Measurements from ENCODE around the gene DLX4. TPM values are rescaled to one million over a fixed set of nuclear protein-coding genes. Genes with fewer than 3 reads are reported as not detected.
A peak's percentile ranks its signal among the peaks of the same experiment; 100 is the strongest.

DLX4 gene
- total and polyA plus RNA-seq, 4 experiments from 2014 or later: 0.22 to 1.2 (median 0.52) TPM

DNA sequence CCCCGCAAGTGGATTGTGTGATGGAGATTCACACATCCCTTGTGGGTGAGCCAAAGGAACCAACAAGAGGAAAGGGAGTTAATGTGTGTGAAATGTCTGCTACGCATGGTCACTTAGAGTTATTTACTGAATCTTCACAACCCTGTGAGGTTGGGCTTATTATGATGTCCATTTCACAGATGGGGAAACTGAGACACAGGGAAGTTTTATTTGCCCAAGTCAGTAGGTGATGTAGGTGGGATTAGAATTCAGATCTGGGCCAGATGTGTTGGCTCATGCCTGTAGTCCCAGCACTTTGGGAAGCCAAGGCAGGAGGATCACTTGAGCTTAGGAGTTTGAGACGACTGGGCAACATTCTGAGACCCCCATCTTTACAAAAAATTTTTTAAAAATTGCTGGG is 11.6 kb upstream of the DLX4 start:
- Histone ChIP-seq H3K4me1 (ENCODE audit: insufficient read depth, low read length) (no peaks in the 10 kb centered on the region), H3K27ac (ENCODE audit: low read depth, low read length) (no peak overlapping the region), H3K9me3 (ENCODE audit: control insufficient read depth in 1 of 2, low read length in 2 of 2) (no peaks in the 10 kb centered on the region), H3K4me3 (ENCODE audit: low read length in 2 of 2) (no peak overlapping the region), H3K27me3 (ENCODE audit: insufficient read depth, low read length) (peaks cover 3% of the 10 kb centered on the region), H3K36me3 (ENCODE audit: insufficient read depth, low read length) (no peaks in the 10 kb centered on the region)
- no peak overlapping the region for H3K4me3 Mint-ChIP-seq
- peaks cover 0 to 1% (median 0%) of the 10 kb centered on the region in 8 donors for H3K9me3 Mint-ChIP-seq
- peaks cover 0 to 3% (median 2%) of the 10 kb centered on the region in 4 donors for H3K4me1 Mint-ChIP-seq
- H3K27ac Mint-ChIP-seq: no peak overlapping the region
- ChIA-PET POLR2A (ENCODE audit: partially characterized antibody) (no interaction called here), CTCF (ENCODE audit: partially characterized antibody) (interaction anchor here (1.1 to 4.1 kb wide), 3 partner anchors 13 to 40 kb away, joined by 4 to 67 read pairs (median 4); no protein-coding TSS in a partner anchor)
- no peaks in the 10 kb centered on the region for H3K36me3 Mint-ChIP-seq
- intact Hi-C loops (cut with micrococcal nuclease): no loop called here
- no peak for DNase-seq
- peaks cover 14 to 43% of the 10 kb centered on the region in 2 donors for H3K27me3 Mint-ChIP-seq

- ChIA-PET POLR2A (ENCODE audit: partially characterized antibody) (no interaction called here), CTCF (ENCODE audit: partially characterized antibody) (interaction anchor here (0.7 kb wide), 1 partner anchor 99 kb away, joined by 3 read pairs; no protein-coding TSS in a partner anchor)
- H3K27me3 Mint-ChIP-seq: peaks cover 19 to 45% of the 10 kb centered on the region in 2 donors
- no peaks in the 10 kb centered on the region for H3K36me3 Mint-ChIP-seq
- no peak overlapping the region for H3K27ac Mint-ChIP-seq
- H3K4me1 ChIP-seq (ENCODE audit: insufficient read depth, low read length): peaks cover 5% of the 10 kb centered on the region
- H3K36me3 ChIP-seq (ENCODE audit: insufficient read depth, low read length): no peaks in the 10 kb centered on the region
- H3K27ac ChIP-seq (ENCODE audit: low read depth, low read length): no peak overlapping the region
- intact Hi-C loops (cut with micrococcal nuclease): no loop called here
- peaks cover 16% of the 10 kb centered on the region for H3K27me3 ChIP-seq (ENCODE audit: insufficient read depth, low read length)
- peaks cover 4 to 13% (median 7%) of the 10 kb centered on the region in 4 donors for H3K4me1 Mint-ChIP-seq
- no peak for DNase-seq
- no peaks in the 10 kb centered on the region for H3K9me3 ChIP-seq (ENCODE audit: control insufficient read depth in 1 of 2, low read length in 2 of 2)
- H3K9me3 Mint-ChIP-seq: peaks cover 0 to 4% (median 0%) of the 10 kb centered on the region in 8 donors
- no peak overlapping the region for H3K4me3 ChIP-seq (ENCODE audit: low read length in 2 of 2)
- no peak overlapping the region for H3K4me3 Mint-ChIP-seq
These were observed 10.3 kb upstream of the DLX4 start for GRCh38 chr17:49958723-49959122.

GRCh38 chr17:49959183-49959935 is 9.6 kb upstream of the DLX4 start:
- peaks cover 8 to 19% (median 12%) of the 10 kb centered on the region in 4 donors for H3K4me1 Mint-ChIP-seq
- H3K27me3 ChIP-seq (ENCODE audit: insufficient read depth, low read length): peaks cover 23% of the 10 kb centered on the region
- H3K27me3 Mint-ChIP-seq: peaks cover 26 to 46% of the 10 kb centered on the region in 2 donors

DNA sequence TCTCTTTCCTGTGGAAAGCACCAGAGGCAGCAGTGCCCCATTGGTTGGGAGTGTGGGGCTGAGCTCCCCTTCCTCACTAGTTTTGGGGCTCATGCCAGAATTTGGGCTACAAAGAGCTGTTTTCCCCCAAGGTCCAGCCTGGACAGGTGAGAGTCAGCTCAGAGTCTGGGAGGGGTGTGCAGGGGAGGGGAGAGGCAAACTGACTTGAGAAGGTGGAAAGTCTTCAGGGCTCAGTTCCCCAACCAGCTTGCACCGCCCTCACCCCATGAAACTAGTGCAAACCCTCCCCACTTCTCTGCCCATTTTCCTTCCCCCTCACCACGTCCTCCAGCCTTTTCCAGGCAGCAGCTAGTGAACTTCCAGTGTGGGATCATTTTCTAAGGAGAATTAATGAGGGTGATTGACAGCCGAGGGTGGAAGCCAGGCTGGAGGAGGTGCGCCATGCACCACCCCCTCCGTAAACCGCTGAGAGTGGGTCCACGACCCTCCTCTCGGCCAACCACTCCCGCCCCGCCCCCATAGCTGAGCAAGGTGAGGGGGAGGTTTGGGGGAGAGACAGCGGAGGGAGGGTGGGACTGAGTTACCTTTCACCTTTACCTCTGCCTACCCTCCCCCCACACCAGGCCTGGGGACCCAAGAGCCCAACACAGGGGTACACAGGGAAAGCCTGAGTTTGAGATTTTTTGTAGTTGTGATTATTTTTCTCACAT is 6.2 kb upstream of the DLX4 start:
- intact Hi-C loops (cut with micrococcal nuclease): no loop called here
- H3K36me3 Mint-ChIP-seq: peaks cover 0 to 5% of the 10 kb centered on the region in 2 donors
- H3K9me3 ChIP-seq (ENCODE audit: control insufficient read depth in 1 of 2, low read length in 2 of 2): no peaks in the 10 kb centered on the region
- DNase-seq: no peak
- H3K36me3 ChIP-seq (ENCODE audit: insufficient read depth, low read length): no peaks in the 10 kb centered on the region
- H3K4me1 ChIP-seq (ENCODE audit: insufficient read depth, low read length): peaks cover 22% of the 10 kb centered on the region
- ChIA-PET CTCF (ENCODE audit: partially characterized antibody) (interaction anchor here (0.9 to 3.6 kb wide), 5 partner anchors 11 to 35 kb away, joined by 3 to 23 read pairs (median 4); no protein-coding TSS in a partner anchor), POLR2A (ENCODE audit: partially characterized antibody) (no interaction called here)
- H3K27ac ChIP-seq (ENCODE audit: low read depth, low read length): no peak overlapping the region
- peaks cover 0 to 9% (median 3%) of the 10 kb centered on the region in 8 donors for H3K9me3 Mint-ChIP-seq
- H3K4me1 Mint-ChIP-seq: peaks cover 15 to 42% (median 31%) of the 10 kb centered on the region in 4 donors
- peaks cover 52 to 59% of the 10 kb centered on the region in 2 donors for H3K27me3 Mint-ChIP-seq
- peaks cover 54% of the 10 kb centered on the region for H3K27me3 ChIP-seq (ENCODE audit: insufficient read depth, low read length)
- H3K4me3 ChIP-seq (ENCODE audit: low read length in 2 of 2): no peak overlapping the region
- H3K27ac Mint-ChIP-seq: peak overlapping the region in 2 of 7 donors; percentile 22 to 78
- no peak overlapping the region for H3K4me3 Mint-ChIP-seq

More at GRCh38 chr17:49959183-49959935, 9.6 kb upstream of the DLX4 start:
- POLR2A ChIA-PET (ENCODE audit: partially characterized antibody): no interaction called here
- H3K4me1 ChIP-seq (ENCODE audit: insufficient read depth, low read length): peaks cover 11% of the 10 kb centered on the region
- Mint-ChIP-seq H3K9me3 (peaks cover 0 to 5% (median 0%) of the 10 kb centered on the region in 8 donors), H3K27ac (no peak overlapping the region), H3K36me3 (no peaks in the 10 kb centered on the region), H3K4me3 (no peak overlapping the region)
- no peak overlapping the region for H3K4me3 ChIP-seq (ENCODE audit: low read length in 2 of 2)
- CTCF ChIA-PET (ENCODE audit: partially characterized antibody): no interaction called here
- H3K36me3 ChIP-seq (ENCODE audit: insufficient read depth, low read length): no peaks in the 10 kb centered on the region
- intact Hi-C loops (cut with micrococcal nuclease): no loop called here
- no peak overlapping the region for H3K27ac ChIP-seq (ENCODE audit: low read depth, low read length)
- DNase-seq: no peak
- no peaks in the 10 kb centered on the region for H3K9me3 ChIP-seq (ENCODE audit: control insufficient read depth in 1 of 2, low read length in 2 of 2)

GRCh38 chr17:49963309-49963625 is 5.7 kb upstream of the DLX4 start:
- H3K4me1 Mint-ChIP-seq: peaks cover 17 to 47% (median 36%) of the 10 kb centered on the region in 4 donors
- no peak overlapping the region for H3K27ac ChIP-seq (ENCODE audit: low read depth, low read length)
- H3K36me3 Mint-ChIP-seq: peaks cover 0 to 5% of the 10 kb centered on the region in 2 donors
- ChIA-PET POLR2A (ENCODE audit: partially characterized antibody) (no interaction called here), CTCF (ENCODE audit: partially characterized antibody) (interaction anchor here (1.5 to 3.6 kb wide), 3 partner anchors 11 to 35 kb away, joined by 3 to 23 read pairs (median 5); no protein-coding TSS in a partner anchor)
- no peaks in the 10 kb centered on the region for H3K36me3 ChIP-seq (ENCODE audit: insufficient read depth, low read length)
- no peak overlapping the region for H3K4me3 ChIP-seq (ENCODE audit: low read length in 2 of 2)
- no peak for DNase-seq
- no peaks in the 10 kb centered on the region for H3K9me3 ChIP-seq (ENCODE audit: control insufficient read depth in 1 of 2, low read length in 2 of 2)
- H3K27ac Mint-ChIP-seq: peak overlapping the region in 3 of 7 donors; percentile 19 to 78 (median 22)
- H3K27me3 Mint-ChIP-seq: peaks cover 52 to 64% of the 10 kb centered on the region in 2 donors
- H3K9me3 Mint-ChIP-seq: peaks cover 0 to 9% (median 3%) of the 10 kb centered on the region in 8 donors
- peaks cover 27% of the 10 kb centered on the region for H3K4me1 ChIP-seq (ENCODE audit: insufficient read depth, low read length)
- peaks cover 54% of the 10 kb centered on the region for H3K27me3 ChIP-seq (ENCODE audit: insufficient read depth, low read length)
- intact Hi-C loops (cut with micrococcal nuclease): no loop called here
- peak overlapping the region in 5 of 8 donors; percentile 21 to 78 (median 36) for H3K4me3 Mint-ChIP-seq

DNA sequence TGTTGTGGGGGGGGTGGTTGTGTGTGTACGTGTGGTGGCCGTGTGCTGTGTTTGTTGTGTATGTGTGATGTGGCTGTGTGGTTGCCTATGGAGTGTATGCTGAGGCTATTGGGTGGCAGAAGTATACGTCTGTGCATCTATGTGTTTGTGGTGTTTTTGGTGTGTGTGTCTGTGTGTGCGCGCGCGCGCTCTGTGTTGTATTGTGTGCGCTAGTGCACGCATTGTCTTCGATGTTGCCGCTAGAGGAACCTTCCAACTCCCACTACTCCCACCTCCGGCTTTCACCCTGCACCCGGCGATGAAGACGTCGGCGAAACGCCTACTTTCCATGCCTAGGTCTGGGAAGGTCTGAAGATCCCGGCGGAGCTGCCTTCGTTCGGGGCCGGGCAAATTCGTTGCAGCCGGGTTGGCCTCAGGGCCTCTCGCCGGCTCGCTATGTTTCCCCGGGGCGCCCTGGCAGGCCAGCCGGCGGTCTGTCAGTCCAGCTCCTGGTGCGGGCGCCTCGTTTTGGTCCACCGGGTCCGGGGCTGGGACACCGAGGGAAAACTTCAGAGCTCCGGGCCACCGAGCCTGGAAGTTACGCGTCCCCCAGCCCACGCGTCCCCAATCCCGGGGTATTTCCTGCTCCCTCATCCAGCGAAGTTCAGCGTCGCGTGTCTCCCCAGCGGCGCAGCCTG is 5.2 kb upstream of the DLX4 start:
- Mint-ChIP-seq H3K9me3 (peaks cover 0 to 9% (median 3%) of the 10 kb centered on the region in 8 donors), H3K4me1 (peaks cover 17 to 47% (median 36%) of the 10 kb centered on the region in 4 donors), H3K27ac (peak overlapping the region in 2 of 7 donors; percentile 46 to 78), H3K27me3 (peaks cover 52 to 64% of the 10 kb centered on the region in 2 donors), H3K4me3 (peak overlapping the region; percentile 26 to 85 (median 69)), H3K36me3 (peaks cover 0 to 5% of the 10 kb centered on the region in 2 donors)
- H3K4me1 ChIP-seq (ENCODE audit: insufficient read depth, low read length): peaks cover 30% of the 10 kb centered on the region
- intact Hi-C loops (cut with micrococcal nuclease): no loop called here
- no peak overlapping the region for H3K4me3 ChIP-seq (ENCODE audit: low read length in 2 of 2)
- H3K36me3 ChIP-seq (ENCODE audit: insufficient read depth, low read length): no peaks in the 10 kb centered on the region
- H3K9me3 ChIP-seq (ENCODE audit: control insufficient read depth in 1 of 2, low read length in 2 of 2): no peaks in the 10 kb centered on the region
- ChIA-PET POLR2A (ENCODE audit: partially characterized antibody) (interaction anchor here (0.6 kb wide), 1 partner anchor 11 kb away, joined by 3 read pairs; no protein-coding TSS in a partner anchor), CTCF (ENCODE audit: partially characterized antibody) (interaction anchor here (1.5 to 3.6 kb wide), 2 partner anchors 12 to 20 kb away, joined by 3 to 23 read pairs; no protein-coding TSS in a partner anchor)
- H3K27me3 ChIP-seq (ENCODE audit: insufficient read depth, low read length): peaks cover 54% of the 10 kb centered on the region
- DNase-seq: no peak
- H3K27ac ChIP-seq (ENCODE audit: low read depth, low read length): no peak overlapping the region
